ENCODE measurements around the gene RTP3. TPM values are rescaled to one million over a fixed set of nuclear protein-coding genes. Genes with fewer than 3 reads are reported as not detected.

Gene RTP3
- total and polyA plus RNA-seq, 4 donors, result 1.0 to 61.7 (median 26.6) TPM

- Histone ChIP-seq H3K4me1 (ENCODE audit: control insufficient read depth in 4 of 4, insufficient read depth in 4 of 4, low read length in 3 of 4) (no peaks in the 10 kb centered on the region), H3K9ac (ENCODE audit: low read depth in 1 of 2, low read length in 2 of 2) (no peak overlapping the region), H3K27me3 (ENCODE audit: control insufficient read depth in 4 of 4, insufficient read depth in 4 of 4, low read length in 3 of 4) (no peaks in the 10 kb centered on the region), H3K9me3 (ENCODE audit: control insufficient read depth in 4 of 4, low read length in 3 of 4) (no peaks in the 10 kb centered on the region), H3K4me3 (ENCODE audit: low read depth in 1 of 3, low read length in 3 of 3) (no peak overlapping the region), H3K36me3 (ENCODE audit: control insufficient read depth in 4 of 4, insufficient read depth in 3 of 4, low read depth in 1 of 4, low read length in 3 of 4) (peaks cover 2 to 8% (median 3%) of the 10 kb centered on the region in 4 donors), H3K27ac (ENCODE audit: low read depth in 1 of 2, low read length in 2 of 2) (no peak overlapping the region)
- TF ChIP-seq GABPA (IDR thresholded peaks at IDR 0.05 in 1 of 2, conservative IDR thresholded peaks at IDR 0.05 in 1 of 2), result no peak
- TF ChIP-seq RAD21 (IDR thresholded peaks at IDR 0.05), result no peak
- no peak for TF ChIP-seq ATF3 (IDR thresholded peaks at IDR 0.05)
- no peak for TF ChIP-seq REST (IDR thresholded peaks at IDR 0.05)
- no peak for TF ChIP-seq MAX (IDR thresholded peaks at IDR 0.05)
- no peak for TF ChIP-seq EGR1 (IDR thresholded peaks at IDR 0.05; ENCODE audit: low read depth in 2 of 2)
- TF ChIP-seq FOXA2 (IDR thresholded peaks at IDR 0.05), result no peak
- TF ChIP-seq SP1 (IDR thresholded peaks at IDR 0.05), result no peak
- no peak for TF ChIP-seq ZBTB33 (IDR thresholded peaks at IDR 0.05)
- no peak for TF ChIP-seq HNF4G (IDR thresholded peaks at IDR 0.05)
- TF ChIP-seq NR2F2 (IDR thresholded peaks at IDR 0.05), result no peak
- TF ChIP-seq JUND (IDR thresholded peaks at IDR 0.05), result no peak
- no peak for TF ChIP-seq FOXA1 (IDR thresholded peaks at IDR 0.05)
- no peak for TF ChIP-seq TAF1 (conservative IDR thresholded peaks at IDR 0.05)
- no peak for TF ChIP-seq CTCF (IDR thresholded peaks at IDR 0.05; ENCODE audit: low read depth, low read length, missing input control)
- TF ChIP-seq YY1 (IDR thresholded peaks at IDR 0.05), result no peak
- no peak for TF ChIP-seq HNF4A (conservative IDR thresholded peaks at IDR 0.05)
- WGBS, result 96% methylated on average over 2 of the region's 2 CpGs
- DNase-seq (ENCODE audit: low spot score), result no peak
These were observed 25.8 kb downstream of the RTP3 start for GRCh38 chr3:46523556-46523955.

- H3K9ac ChIP-seq (ENCODE audit: low read depth in 1 of 2, low read length in 2 of 2), result no peak overlapping the region
- DNase-seq (ENCODE audit: low spot score), result no peak
- H3K27me3 ChIP-seq (ENCODE audit: control insufficient read depth in 4 of 4, insufficient read depth in 4 of 4, low read length in 3 of 4), result no peaks in the 10 kb centered on the region
- H3K4me3 ChIP-seq (ENCODE audit: low read depth in 1 of 3, low read length in 3 of 3), result no peak overlapping the region
- H3K9me3 ChIP-seq (ENCODE audit: control insufficient read depth in 4 of 4, low read length in 3 of 4), result no peaks in the 10 kb centered on the region
- H3K4me1 ChIP-seq (ENCODE audit: control insufficient read depth in 4 of 4, insufficient read depth in 4 of 4, low read length in 3 of 4), result no peaks in the 10 kb centered on the region
- 90% methylated on average over 3 of the region's 3 CpGs for WGBS
- H3K27ac ChIP-seq (ENCODE audit: low read depth in 1 of 2, low read length in 2 of 2), result no peak overlapping the region
- H3K36me3 ChIP-seq (ENCODE audit: control insufficient read depth in 4 of 4, insufficient read depth in 3 of 4, low read depth in 1 of 4, low read length in 3 of 4), result peaks cover 2 to 8% (median 3%) of the 10 kb centered on the region in 4 donors
- no peak for TF ChIP-seq RAD21 (IDR thresholded peaks at IDR 0.05)
- no peak for TF ChIP-seq RXRA (IDR thresholded peaks at IDR 0.05)
- TF ChIP-seq FOXA2 (IDR thresholded peaks at IDR 0.05), result no peak
- no peak for TF ChIP-seq ZBTB33 (IDR thresholded peaks at IDR 0.05)
- no peak for TF ChIP-seq FOXA1 (IDR thresholded peaks at IDR 0.05)
- no peak for TF ChIP-seq REST (IDR thresholded peaks at IDR 0.05)
- no peak for TF ChIP-seq GABPA (IDR thresholded peaks at IDR 0.05 in 1 of 2, conservative IDR thresholded peaks at IDR 0.05 in 1 of 2)
- TF ChIP-seq HNF4A (conservative IDR thresholded peaks at IDR 0.05), result no peak
- TF ChIP-seq NR2F2 (IDR thresholded peaks at IDR 0.05), result no peak
- TF ChIP-seq YY1 (IDR thresholded peaks at IDR 0.05), result no peak
- no peak for TF ChIP-seq ATF3 (IDR thresholded peaks at IDR 0.05)
- no peak for TF ChIP-seq JUND (IDR thresholded peaks at IDR 0.05)
These were observed 26.2 kb downstream of the RTP3 start for GRCh38 chr3:46524008-46524407.

Data from liver (tissue), 9 donors.